GM04503 (cell line): ENCODE measurements around the gene NDUFA8.
A peak's percentile ranks its signal among the peaks of the same experiment; 100 is the strongest.

ENCODE experiments used
- DNase-seq: peaks from one replicate; pipeline ENCODE4 v3.0.0-alpha.2; 2012; ENCODE audit warnings: low read depth

Gene NDUFA8

GRCh38 chr9:122135529-122135859 is 24.1 kb downstream of the NDUFA8 start:
- no peak for DNase-seq

GRCh38 chr9:122134822-122135528 is 24.6 kb downstream of the NDUFA8 start:
- DNase-seq = no peak

- DNase-seq = no peak
Observed at GRCh38 chr9:122133984-122134535, 25.5 kb downstream of the NDUFA8 start.

- DNase-seq = no peak
Observed at GRCh38 chr9:122133263-122133983, 26.2 kb downstream of the NDUFA8 start.

GRCh38 chr9:122132539-122132938 is 27.0 kb downstream of the NDUFA8 start:
- DNase-seq = no peak

- no peak for DNase-seq
Observed at GRCh38 chr9:122131401-122132001, 28.1 kb downstream of the NDUFA8 start.

- DNase-seq = no peak
Observed at GRCh38 chr9:122130837-122131236, 28.7 kb downstream of the NDUFA8 start.

- no peak for DNase-seq
Observed at GRCh38 chr9:122129969-122130368, 29.6 kb downstream of the NDUFA8 start.

- DNase-seq = no peak
Observed at GRCh38 chr9:122128969-122129343, 30.6 kb downstream of the NDUFA8 start.

- DNase-seq = no peak
Observed at GRCh38 chr9:122128007-122128968, 31.3 kb downstream of the NDUFA8 start.

GRCh38 chr9:122127396-122127798 is 32.2 kb downstream of the NDUFA8 start:
- no peak for DNase-seq

GRCh38 chr9:122126331-122127261 is 33.0 kb downstream of the NDUFA8 start:
- DNase-seq = peak; percentile 20

- DNase-seq = no peak
Observed at GRCh38 chr9:122125509-122126330, 33.9 kb downstream of the NDUFA8 start.

- DNase-seq = peak; percentile 12
Observed at GRCh38 chr9:122125158-122125508, 34.4 kb downstream of the NDUFA8 start.

GRCh38 chr9:122124528-122124927 is 35.1 kb downstream of the NDUFA8 start:
- no peak for DNase-seq

GRCh38 chr9:122124048-122124447 is 35.5 kb downstream of the NDUFA8 start:
- DNase-seq = no peak

- DNase-seq = no peak
Observed at GRCh38 chr9:122122903-122123632, 36.5 kb downstream of the NDUFA8 start.

- DNase-seq = no peak
Observed at GRCh38 chr9:122122468-122122867, 37.1 kb downstream of the NDUFA8 start.

GRCh38 chr9:122121931-122122330 is 37.6 kb downstream of the NDUFA8 start:
- no peak for DNase-seq
